ENCODE results near the gene CLPSL1.

CLPSL1 gene

GRCh38 chr6:35797837-35798526 is 17.2 kb downstream of the CLPSL1 start:
- DNase-seq (ENCODE audit: low read depth), result no peak

GRCh38 chr6:35798706-35799105 is 17.9 kb downstream of the CLPSL1 start:
- no peak for DNase-seq (ENCODE audit: low read depth)

GRCh38 chr6:35801148-35801547 is 20.3 kb downstream of the CLPSL1 start:
- DNase-seq (ENCODE audit: low read depth), result no peak

GRCh38 chr6:35804996-35805736 is 24.3 kb downstream of the CLPSL1 start, which contains the start of gene LHFPL5:
Gene LHFPL5, plus strand, starts transcription at chr6:35805352. Its CDS starts 319 bp downstream, at chr6:35805671.
- DNase-seq (ENCODE audit: low read depth), result peak; percentile 20

GRCh38 chr6:35808688-35809087 is 27.9 kb downstream of the CLPSL1 start:
- no peak for DNase-seq (ENCODE audit: low read depth)

GRCh38 chr6:35809809-35810208 is 29.0 kb downstream of the CLPSL1 start:
- no peak for DNase-seq (ENCODE audit: low read depth)

- DNase-seq (ENCODE audit: low read depth), result no peak
Measured at GRCh38 chr6:35810971-35811698, 30.3 kb downstream of the CLPSL1 start.

- no peak for DNase-seq (ENCODE audit: low read depth)
Measured at GRCh38 chr6:35811699-35811995, 30.8 kb downstream of the CLPSL1 start.

- no peak for DNase-seq (ENCODE audit: low read depth)
Measured at GRCh38 chr6:35817515-35817914, 36.7 kb downstream of the CLPSL1 start.

GRCh38 chr6:35823601-35824000 is 42.8 kb downstream of the CLPSL1 start:
- no peak for DNase-seq (ENCODE audit: low read depth)

GRCh38 chr6:35824552-35825192 is 43.9 kb downstream of the CLPSL1 start:
- DNase-seq (ENCODE audit: low read depth), result no peak

- DNase-seq (ENCODE audit: low read depth), result no peak
Measured at GRCh38 chr6:35829306-35829705, 48.5 kb downstream of the CLPSL1 start.

- DNase-seq (ENCODE audit: low read depth), result no peak
Measured at GRCh38 chr6:35831257-35832007, 50.6 kb downstream of the CLPSL1 start.

- no peak for DNase-seq (ENCODE audit: low read depth)
Measured at GRCh38 chr6:35833536-35833935, 52.7 kb downstream of the CLPSL1 start.
